Osteoblast (primary cell): ENCODE measurements around the gene MAN1B1. TPM values are rescaled to one million over a fixed set of nuclear protein-coding genes. Genes with fewer than 3 reads are reported as not detected.

Experiments used
- DNase-seq: peaks from one replicate; pipeline ENCODE4 v3.0.0; 2011; ENCODE audit warnings: low spot score, mixed read lengths; ENCODE audit not compliant: insufficient read length; ENCODE audit errors: missing footprints
- H2AFZ ChIP-seq: 2 replicates; pipeline ENCODE4 v1.6.0; 2011; ENCODE audit warnings: mild to moderate bottlenecking, low read length
- H3K27ac ChIP-seq: 2 replicates; pipeline ENCODE4 v1.5.1; 2011; ENCODE audit warnings: mild to moderate bottlenecking, low read depth, low read length, moderate library complexity
- H3K27me3 ChIP-seq: 2 replicates; pipeline ENCODE4 v1.6.0; 2012; ENCODE audit warnings: mild to moderate bottlenecking, control low read depth, inconsistent platforms, low read length, moderate library complexity; ENCODE audit not compliant: insufficient read depth
- H3K36me3 ChIP-seq: 2 replicates; pipeline ENCODE4 v1.5.1; 2011; ENCODE audit warnings: mild to moderate bottlenecking, low read length, control low read depth, moderate library complexity; ENCODE audit not compliant: insufficient read depth
- H3K4me1 ChIP-seq: 2 replicates; pipeline ENCODE4 v1.5.1; 2011; ENCODE audit warnings: mild to moderate bottlenecking, low read length, control low read depth, moderate library complexity; ENCODE audit not compliant: insufficient read depth
- H3K4me2 ChIP-seq: 2 replicates; pipeline ENCODE4 v1.6.0; 2011; ENCODE audit warnings: mild to moderate bottlenecking, low read length; ENCODE audit not compliant: insufficient read depth
- H3K4me3 ChIP-seq: fragments of 200-600 bp; sonication (generic); 3 replicates; pipeline ENCODE4 v1.5.1; 2012; ENCODE audit warnings: mild to moderate bottlenecking, low read length, inconsistent platforms; ENCODE audit not compliant: insufficient read depth
- H3K79me2 ChIP-seq: 2 replicates; pipeline ENCODE4 v1.6.0; 2012; ENCODE audit warnings: mild to moderate bottlenecking, low read length, control low read depth, inconsistent platforms; ENCODE audit not compliant: insufficient read depth
- H3K9me3 ChIP-seq: 2 replicates; pipeline ENCODE4 v1.5.1; 2011; ENCODE audit warnings: low read depth, low read length, control low read depth
- H4K20me1 ChIP-seq: 2 replicates; pipeline ENCODE4 v1.6.0; 2012; ENCODE audit warnings: mild to moderate bottlenecking, low read length, control low read depth; ENCODE audit not compliant: insufficient read depth
- total RNA-seq: library from RNA; depleted of rRNA; stranded (reverse); fragments of >200 nt; gene quantifications from 2 replicates; pipeline ENCODE4 v1.2.3, GENCODE V29; 2012
- TF ChIP-seq, protein P1 (sequence below): IDR thresholded peaks from 2 replicates; pipeline ENCODE4 v1.5.1; 2011; ENCODE audit warnings: mild to moderate bottlenecking, low read depth, low read length, moderate library complexity; ENCODE audit errors: extremely low read depth

MAN1B1 gene
- total RNA-seq, 1 donor = 94.1 TPM

GRCh38 chr9:137148242-137148641 lies 61.5 kb downstream of the MAN1B1 start:
- H3K36me3 ChIP-seq = no peaks in the 10 kb centered on the region
- no peaks in the 10 kb centered on the region for H3K4me1 ChIP-seq
- no peaks in the 10 kb centered on the region for H3K79me2 ChIP-seq
- no peak overlapping the region for H2AFZ ChIP-seq
- no peak for DNase-seq
- TF ChIP-seq, protein P1, sequence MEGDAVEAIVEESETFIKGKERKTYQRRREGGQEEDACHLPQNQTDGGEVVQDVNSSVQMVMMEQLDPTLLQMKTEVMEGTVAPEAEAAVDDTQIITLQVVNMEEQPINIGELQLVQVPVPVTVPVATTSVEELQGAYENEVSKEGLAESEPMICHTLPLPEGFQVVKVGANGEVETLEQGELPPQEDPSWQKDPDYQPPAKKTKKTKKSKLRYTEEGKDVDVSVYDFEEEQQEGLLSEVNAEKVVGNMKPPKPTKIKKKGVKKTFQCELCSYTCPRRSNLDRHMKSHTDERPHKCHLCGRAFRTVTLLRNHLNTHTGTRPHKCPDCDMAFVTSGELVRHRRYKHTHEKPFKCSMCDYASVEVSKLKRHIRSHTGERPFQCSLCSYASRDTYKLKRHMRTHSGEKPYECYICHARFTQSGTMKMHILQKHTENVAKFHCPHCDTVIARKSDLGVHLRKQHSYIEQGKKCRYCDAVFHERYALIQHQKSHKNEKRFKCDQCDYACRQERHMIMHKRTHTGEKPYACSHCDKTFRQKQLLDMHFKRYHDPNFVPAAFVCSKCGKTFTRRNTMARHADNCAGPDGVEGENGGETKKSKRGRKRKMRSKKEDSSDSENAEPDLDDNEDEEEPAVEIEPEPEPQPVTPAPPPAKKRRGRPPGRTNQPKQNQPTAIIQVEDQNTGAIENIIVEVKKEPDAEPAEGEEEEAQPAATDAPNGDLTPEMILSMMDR = no peak
- no peak overlapping the region for H3K4me3 ChIP-seq
- H3K9me3 ChIP-seq = no peaks in the 10 kb centered on the region
- H3K27ac ChIP-seq = no peak overlapping the region
- H3K4me2 ChIP-seq = no peak overlapping the region
- no peaks in the 10 kb centered on the region for H3K27me3 ChIP-seq
- H4K20me1 ChIP-seq = no peaks in the 10 kb centered on the region

- Histone ChIP-seq H3K79me2 (no peaks in the 10 kb centered on the region), H3K9me3 (no peaks in the 10 kb centered on the region), H3K36me3 (no peaks in the 10 kb centered on the region), H4K20me1 (no peaks in the 10 kb centered on the region), H3K27ac (no peak overlapping the region), H3K27me3 (no peaks in the 10 kb centered on the region), H3K4me1 (no peaks in the 10 kb centered on the region), H2AFZ (no peak overlapping the region), H3K4me3 (no peak overlapping the region), H3K4me2 (no peak overlapping the region)
- DNase-seq = no peak
- TF ChIP-seq, protein P1 = no peak
Observed at GRCh38 chr9:137148661-137149060, 61.9 kb downstream of the MAN1B1 start.

DNA sequence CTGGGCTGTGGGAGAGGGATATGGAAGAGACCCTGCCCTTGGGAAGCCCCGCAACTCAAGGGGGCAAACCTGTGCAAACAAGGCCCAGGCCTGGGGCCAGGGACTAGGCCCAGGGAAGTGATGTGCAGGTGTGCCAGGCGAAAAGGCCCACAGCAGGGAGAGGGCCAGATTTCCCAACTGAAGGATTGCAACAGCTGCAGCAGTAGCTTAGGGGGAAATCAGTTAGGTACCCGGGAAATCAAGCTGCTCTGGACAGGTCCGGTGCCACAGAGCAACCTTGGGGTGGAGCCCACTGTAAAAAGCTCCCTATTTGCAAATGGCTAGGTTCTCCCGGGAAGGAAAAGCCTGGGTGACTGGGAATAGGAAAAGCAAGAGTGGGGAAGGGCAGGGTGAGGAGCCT lies 62.6 kb downstream of the MAN1B1 start:
- Histone ChIP-seq H4K20me1 (no peaks in the 10 kb centered on the region), H3K9me3 (no peaks in the 10 kb centered on the region)
- DNase-seq = no peak

GRCh38 chr9:137149942-137150616 lies 63.3 kb downstream of the MAN1B1 start:
- Histone ChIP-seq H4K20me1 (no peaks in the 10 kb centered on the region), H3K27me3 (no peaks in the 10 kb centered on the region), H3K36me3 (no peaks in the 10 kb centered on the region), H3K4me3 (no peak overlapping the region), H3K79me2 (no peaks in the 10 kb centered on the region), H3K27ac (no peak overlapping the region), H3K4me2 (no peak overlapping the region), H2AFZ (no peak overlapping the region), H3K9me3 (no peaks in the 10 kb centered on the region), H3K4me1 (no peaks in the 10 kb centered on the region)
- TF ChIP-seq, protein P1 = no peak
- no peak for DNase-seq

More for the DNA sequence above, 62.6 kb downstream of the MAN1B1 start:
- Histone ChIP-seq H3K27me3 (no peaks in the 10 kb centered on the region), H3K79me2 (no peaks in the 10 kb centered on the region), H2AFZ (no peak overlapping the region), H3K36me3 (no peaks in the 10 kb centered on the region), H3K4me3 (no peak overlapping the region), H3K4me1 (no peaks in the 10 kb centered on the region), H3K27ac (no peak overlapping the region), H3K4me2 (no peak overlapping the region)
- TF ChIP-seq, protein P1 = no peak
